T-helper 2 cell (primary cell): ENCODE results near the gene GAK.

Experiments used
- DNase-seq, 5 experiments: peaks; one replicate each; pipeline versions ENCODE4 v3.0.0 to v3.0.0-alpha.2; 2012 to 2022

The GAK gene

DNA sequence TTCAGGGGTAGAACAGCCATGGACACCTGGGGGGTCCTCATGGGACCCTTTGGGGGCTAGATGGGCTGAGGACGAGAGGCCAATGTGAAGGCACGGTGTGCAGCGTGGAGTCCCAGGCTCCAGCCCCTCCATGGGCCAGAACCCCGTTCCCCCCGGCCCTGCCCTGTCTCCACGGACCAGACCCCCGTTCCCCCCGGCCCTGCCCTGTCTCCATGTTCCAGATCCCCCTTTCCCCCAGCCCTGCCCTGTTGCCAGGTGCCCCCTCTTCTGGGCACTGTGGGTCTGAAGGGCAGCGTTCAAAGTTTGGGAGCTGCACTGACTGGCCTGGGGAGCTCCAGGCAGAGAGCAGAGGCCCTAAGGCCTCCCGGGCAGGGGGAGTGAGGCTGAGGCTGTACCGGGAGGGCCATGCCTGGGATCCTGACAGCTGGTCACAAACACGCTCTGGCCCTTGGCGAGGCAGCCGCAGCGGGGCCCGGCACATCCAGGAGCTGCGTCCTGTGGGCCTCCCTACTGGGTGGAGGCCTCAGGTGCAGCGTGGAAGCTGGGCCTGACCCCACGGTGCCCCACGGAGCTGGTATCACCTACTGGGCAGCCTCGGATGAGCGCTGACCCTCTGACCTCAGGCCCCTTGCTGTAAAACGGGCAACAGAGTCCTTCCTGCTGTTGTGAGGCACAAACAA lies 32.4 kb upstream of the GAK start:
- no peak for DNase-seq

DNA sequence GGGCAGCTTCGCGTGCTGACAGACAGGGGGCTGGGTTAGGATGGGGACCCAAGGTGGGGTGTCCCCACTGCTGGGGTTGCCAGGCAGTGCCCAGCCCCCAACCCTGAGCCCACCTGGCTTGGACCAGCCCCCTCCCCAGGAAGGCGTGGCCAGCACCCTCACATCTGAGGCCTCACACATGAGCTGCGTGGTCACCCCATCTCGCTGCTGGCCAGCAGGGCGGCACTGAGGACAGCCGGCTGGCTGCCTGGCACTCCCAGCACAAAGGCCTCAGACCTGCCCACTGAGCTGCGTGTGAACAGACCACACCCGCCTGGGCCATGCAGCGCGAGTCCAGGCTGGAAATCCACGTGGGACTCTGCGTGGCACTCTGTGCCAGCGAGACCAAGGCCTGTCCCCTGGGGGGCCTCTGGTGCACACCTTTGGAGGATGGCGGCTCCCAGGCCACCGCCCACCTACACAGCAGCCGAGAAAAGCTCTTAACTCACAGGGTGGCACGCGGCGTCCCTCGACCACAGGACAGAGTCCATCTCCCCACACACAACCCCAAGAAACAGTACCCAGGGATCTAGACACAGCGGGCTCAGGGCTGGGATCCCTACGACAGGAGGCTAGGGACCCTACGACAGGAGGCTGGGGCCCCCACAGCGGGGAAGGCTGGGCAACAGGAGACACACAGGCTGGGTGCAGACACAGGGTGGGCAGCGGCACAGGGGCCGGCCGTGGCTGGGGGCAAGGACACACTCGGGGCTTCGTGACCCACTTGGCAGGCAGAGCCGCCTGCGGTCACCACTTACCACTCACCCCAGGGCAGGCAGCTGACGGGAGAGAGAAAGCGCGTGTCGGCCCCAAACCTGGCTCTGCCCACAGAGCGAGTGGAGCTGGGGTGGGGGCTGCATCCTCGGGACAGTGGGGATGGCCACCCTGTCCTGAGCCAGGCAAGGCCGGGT lies 31.4 kb upstream of the GAK start:
- DNase-seq = no peak

- DNase-seq = no peak
These were observed 30.4 kb upstream of the GAK start for GRCh38 chr4:962231-963208.

GRCh38 chr4:961351-962230 lies 29.5 kb upstream of the GAK start:
- no peak for DNase-seq

DNA sequence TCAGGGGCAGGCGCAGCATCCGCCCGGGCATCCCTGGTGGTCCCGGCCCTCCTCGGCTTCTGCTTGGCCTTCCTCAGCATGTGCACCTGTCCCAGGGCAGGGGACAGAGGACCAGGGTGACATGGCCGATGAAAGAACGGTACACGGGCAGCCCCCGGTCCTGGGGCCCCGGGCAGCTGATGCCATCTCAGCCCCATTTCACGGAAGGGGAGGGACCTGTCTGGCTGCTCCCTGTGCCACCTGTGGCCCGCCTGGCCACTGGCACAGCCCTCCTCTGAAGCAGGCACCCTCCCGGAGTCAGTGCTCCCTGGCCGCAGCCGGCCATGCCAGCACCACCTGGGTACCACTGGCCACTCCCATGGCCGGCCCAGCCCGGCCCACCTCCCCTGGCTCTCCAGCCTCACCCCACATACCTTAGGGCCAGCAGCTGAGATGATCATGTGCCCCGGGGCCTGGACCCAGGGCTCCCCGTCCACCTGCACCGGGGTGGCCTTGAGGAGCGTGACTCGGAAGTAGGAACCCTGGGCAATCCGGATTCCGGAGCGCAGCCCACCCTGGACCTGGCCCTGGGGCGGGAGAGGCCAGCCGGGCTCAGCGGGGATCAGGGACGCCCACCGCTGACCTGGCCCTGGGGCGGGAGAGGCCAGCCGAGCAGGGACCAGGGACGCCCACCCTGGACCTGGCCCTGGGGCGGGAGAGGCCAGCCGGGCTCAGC lies 28.7 kb upstream of the GAK start:
- no peak for DNase-seq

GRCh38 chr4:960140-960635 lies 28.1 kb upstream of the GAK start:
- DNase-seq = no peak

GRCh38 chr4:959338-960139 lies 27.4 kb upstream of the GAK start:
- no peak for DNase-seq

- no peak for DNase-seq
These were observed 26.7 kb upstream of the GAK start for GRCh38 chr4:958696-959337.

- no peak for DNase-seq
These were observed 26.2 kb upstream of the GAK start for GRCh38 chr4:958314-958665.

DNA sequence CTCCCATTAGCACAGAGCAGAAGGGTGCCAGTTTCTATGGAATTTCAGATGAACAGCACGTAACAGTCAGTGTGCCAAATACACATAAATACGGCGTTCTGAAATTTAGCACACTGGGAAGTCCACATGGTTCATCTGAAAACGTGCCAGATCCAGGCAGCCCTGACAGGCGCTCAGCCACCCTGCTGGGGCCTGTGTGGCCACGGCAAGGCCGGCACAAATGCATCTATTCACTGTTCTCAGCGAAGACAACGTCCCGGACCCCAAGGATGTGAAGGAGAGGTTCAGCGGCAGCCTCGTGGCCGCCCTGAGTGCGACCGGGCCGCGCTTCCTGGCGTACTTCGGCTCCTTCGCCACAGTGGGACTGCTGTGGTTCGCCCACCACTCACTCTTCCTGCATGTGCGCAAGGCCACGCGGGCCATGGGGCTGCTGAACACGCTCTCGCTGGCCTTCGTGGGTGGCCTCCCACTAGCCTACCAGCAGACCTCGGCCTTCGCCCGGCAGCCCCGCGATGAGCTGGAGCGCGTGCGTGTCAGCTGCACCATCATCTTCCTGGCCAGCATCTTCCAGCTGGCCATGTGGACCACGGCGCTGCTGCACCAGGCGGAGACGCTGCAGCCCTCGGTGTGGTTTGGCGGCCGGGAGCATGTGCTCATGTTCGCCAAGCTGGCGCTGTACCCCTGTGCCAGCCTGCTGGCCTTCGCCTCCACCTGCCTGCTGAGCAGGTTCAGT lies 25.6 kb upstream of the GAK start:
- DNase-seq = no peak

- no peak for DNase-seq
These were observed 25.1 kb upstream of the GAK start for GRCh38 chr4:957231-957580.

DNA sequence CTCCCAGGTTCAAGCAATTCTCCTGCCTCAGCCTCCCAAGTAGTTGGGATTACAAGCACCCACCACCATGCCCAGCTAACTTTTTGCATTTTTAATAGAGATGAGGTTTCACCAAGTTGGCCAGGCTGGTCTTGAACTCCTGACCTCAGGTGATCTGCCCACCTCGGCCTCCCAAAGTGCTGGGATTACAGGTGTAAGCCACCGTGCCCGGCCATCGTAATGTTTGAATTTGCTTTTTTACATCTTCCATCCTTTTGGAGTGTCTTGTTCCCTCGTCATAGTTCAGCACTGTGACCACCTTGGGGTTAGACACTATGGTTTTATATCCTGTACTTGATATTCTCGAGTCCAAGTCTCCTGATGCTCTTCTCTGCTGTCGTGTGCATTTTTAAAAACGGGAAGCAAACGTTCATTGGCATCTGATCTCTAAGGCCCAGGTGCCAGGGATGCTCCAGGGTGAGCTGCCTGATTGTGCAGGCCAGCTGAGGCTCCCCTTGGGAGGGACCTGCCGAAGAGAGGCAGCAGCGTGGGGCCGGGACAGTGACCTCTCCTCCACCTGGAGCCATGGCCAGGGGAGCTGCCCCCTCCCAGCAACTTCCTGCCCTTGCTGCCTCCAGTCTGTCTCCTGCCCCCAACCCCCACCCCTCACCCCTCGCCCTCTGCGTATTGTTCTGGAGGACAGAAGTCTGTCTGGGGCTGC lies 24.6 kb upstream of the GAK start:
- DNase-seq = no peak

- DNase-seq = no peak
These were observed 23.8 kb upstream of the GAK start for GRCh38 chr4:955931-956381.

- DNase-seq = no peak
These were observed 23.2 kb upstream of the GAK start for GRCh38 chr4:955161-955921.

- DNase-seq = no peak
These were observed 22.3 kb upstream of the GAK start for GRCh38 chr4:954211-955020.

DNA sequence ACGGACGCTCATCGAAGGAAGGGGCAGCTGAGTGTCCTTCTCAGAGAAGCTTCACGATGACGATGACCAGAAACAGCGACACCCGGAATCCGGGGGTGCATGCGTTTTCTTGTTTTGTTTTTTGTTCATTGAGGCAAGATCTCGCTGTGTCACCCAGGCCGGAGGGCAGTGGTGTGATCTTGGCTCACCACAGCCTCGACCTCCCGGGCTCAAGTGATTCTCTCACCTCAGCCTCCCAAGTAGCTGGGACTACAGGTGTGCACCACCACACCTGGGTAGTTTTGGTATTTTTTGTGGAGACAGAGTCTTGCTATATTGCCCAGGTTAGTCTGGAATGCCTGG lies 21.4 kb upstream of the GAK start:
- no peak for DNase-seq
